ENCODE data around the gene SHLD2. TPM values are rescaled to one million over a fixed set of nuclear protein-coding genes. Genes with fewer than 3 reads are reported as not detected.
"Not testable (repeated sequence)": the region's sequence is repeated elsewhere in the genome, so short reads cannot be mapped to it uniquely, and the experiment has no call there.

SHLD2 gene
- total RNA-seq, 1 experiment from 2014 or later: 32.0 TPM

DNA sequence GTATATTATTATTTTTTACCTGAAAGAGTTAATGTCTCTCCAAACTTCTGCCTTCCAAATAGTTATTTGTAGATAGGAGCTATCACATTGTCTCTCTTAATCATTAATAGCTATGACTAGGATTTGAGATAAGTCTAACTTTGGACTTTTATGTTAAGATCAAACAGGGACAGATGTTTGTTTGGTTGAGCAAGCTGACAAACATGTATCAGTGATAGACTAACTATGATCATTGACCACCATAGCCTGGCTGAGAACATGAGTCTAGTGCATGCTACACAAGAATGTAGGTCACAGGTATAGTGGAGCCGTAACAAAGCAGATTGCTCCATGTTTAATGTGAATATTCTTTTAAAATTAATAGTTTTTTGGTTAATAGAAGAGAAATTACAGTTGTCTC lies 76.7 kb downstream of the SHLD2 start:
- DNase-seq (ENCODE audit: low read depth, low spot score); in situ Hi-C loops (cut with HindIII; ENCODE audit: low pct_unique_long_range_greater_than_20kb, low sequenced_read_pairs): not testable (repeated sequence)

DNA sequence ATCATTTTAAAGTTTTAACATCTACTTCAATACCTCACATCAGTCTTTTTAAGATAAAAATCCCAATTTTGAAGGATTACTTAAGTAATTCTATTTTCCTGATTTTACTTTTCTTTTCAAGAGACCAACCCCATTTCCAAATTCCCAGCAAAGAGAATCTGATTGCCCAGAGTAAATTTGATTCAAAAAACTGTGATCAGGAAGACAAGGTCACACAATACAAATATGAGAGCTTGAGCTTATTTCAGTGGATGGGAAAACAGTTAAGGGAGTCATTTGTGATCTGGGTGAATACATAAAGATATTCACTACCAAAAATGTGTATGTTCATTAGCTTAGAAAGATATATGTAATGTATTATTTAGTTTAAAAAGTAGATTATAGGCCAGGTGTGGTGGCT lies 77.2 kb downstream of the SHLD2 start:
- DNase-seq (ENCODE audit: low read depth, low spot score); in situ Hi-C loops (cut with HindIII; ENCODE audit: low pct_unique_long_range_greater_than_20kb, low sequenced_read_pairs): not testable (repeated sequence)

DNA sequence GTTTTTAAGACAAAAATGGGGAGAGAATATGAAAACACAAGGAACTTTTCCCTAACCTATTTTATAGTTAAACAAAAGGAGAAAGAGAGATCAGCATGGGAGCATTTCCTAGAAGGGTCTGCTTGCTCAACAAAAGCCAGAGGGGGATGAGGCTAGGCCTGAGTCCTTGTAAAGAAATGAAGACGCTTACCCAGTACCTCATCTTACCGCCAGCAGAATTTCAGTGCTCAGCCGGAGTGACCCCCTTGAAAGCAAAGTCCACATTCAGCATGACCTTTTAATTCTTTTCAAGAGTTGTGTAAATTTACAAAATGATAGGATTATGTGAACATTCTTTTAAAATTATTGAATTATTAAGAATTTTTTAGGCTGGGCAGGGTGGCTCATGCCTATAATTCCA lies 82.6 kb downstream of the SHLD2 start:
- DNase-seq (ENCODE audit: low read depth, low spot score); in situ Hi-C loops (cut with HindIII; ENCODE audit: low pct_unique_long_range_greater_than_20kb, low sequenced_read_pairs): not testable (repeated sequence)

DNA sequence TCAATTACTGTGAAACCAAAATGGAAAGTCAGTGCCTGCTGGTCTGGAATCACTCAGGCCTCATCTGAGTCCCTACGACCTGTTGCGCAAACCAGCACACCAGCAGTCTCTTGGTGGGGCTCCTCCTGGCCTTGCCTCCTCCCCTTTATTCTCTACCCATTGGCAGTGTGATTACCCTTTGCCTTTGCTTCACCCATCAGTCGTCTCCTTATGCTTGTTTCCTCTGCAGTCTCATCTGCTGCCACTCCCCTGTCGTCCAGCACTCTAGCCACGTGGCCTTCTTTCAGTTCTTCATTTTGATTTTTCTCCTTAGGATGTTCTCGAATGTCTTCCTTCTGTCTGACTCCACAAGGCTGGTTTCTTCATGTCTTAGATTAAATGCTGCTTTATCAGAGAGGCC lies 89.4 kb downstream of the SHLD2 start:
- in situ Hi-C loops (cut with HindIII; ENCODE audit: low pct_unique_long_range_greater_than_20kb, low sequenced_read_pairs); DNase-seq (ENCODE audit: low read depth, low spot score): not testable (repeated sequence)

DNA sequence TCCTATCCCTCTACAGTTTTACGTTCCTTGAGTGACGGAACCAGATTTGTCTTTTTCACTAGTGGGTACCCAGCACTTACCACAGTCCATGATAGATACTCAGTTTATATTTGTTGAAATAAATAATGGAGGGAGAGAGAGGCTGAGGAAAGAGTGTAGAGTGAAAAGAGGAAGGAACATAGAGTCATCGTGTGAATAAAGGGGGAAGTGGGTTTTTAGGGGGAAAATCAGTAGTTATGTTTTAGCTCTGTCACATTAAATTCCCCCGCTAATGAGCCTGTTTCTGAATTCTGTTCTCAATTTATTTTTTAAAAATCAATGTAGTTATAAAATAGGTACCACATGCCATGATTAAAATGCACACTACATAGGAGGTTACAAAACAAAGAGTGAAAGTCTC lies 91.0 kb downstream of the SHLD2 start:
- DNase-seq (ENCODE audit: low read depth, low spot score); in situ Hi-C loops (cut with HindIII; ENCODE audit: low pct_unique_long_range_greater_than_20kb, low sequenced_read_pairs): not testable (repeated sequence)

DNA sequence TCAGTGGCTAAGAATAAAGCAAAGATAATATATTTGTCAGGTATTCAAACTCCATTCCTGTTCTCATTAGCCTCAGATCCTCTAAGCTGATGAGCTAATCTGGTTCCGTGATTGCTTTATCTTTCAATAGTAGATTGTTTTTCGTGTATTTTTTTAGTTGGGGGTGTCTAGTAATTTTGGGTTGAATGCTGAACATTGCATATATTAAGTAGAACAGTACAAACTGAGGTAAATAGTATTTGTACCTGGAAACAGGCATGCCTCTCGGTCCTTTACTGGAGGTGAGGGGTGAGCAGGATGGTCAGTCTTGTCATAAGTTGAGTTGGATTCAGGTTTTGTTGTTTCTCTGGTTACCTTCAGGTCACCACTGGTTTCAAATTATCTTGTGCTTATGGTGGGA lies 92.6 kb downstream of the SHLD2 start:
- in situ Hi-C loops (cut with HindIII; ENCODE audit: low pct_unique_long_range_greater_than_20kb, low sequenced_read_pairs); DNase-seq (ENCODE audit: low read depth, low spot score): not testable (repeated sequence)

DNA sequence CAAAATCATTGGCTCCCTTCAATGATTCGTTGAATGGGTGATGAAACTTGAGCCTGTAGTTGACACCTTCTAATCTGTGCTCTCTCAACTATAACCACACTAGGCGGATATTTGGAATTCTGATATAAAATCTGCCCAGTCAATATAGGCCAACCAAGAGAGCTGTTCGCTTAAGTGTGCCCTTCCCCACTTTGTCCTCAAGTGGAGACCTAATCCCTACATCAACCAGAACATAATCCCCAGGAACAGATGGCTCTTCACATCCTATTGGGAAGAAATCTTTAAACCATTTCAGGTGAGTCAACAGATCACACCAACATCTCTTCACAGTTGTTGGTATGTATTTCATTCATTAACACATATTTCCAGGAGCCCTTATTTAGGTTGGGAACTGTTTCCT lies 96.8 kb downstream of the SHLD2 start:
- DNase-seq (ENCODE audit: low read depth, low spot score); in situ Hi-C loops (cut with HindIII; ENCODE audit: low pct_unique_long_range_greater_than_20kb, low sequenced_read_pairs): not testable (repeated sequence)

DNA sequence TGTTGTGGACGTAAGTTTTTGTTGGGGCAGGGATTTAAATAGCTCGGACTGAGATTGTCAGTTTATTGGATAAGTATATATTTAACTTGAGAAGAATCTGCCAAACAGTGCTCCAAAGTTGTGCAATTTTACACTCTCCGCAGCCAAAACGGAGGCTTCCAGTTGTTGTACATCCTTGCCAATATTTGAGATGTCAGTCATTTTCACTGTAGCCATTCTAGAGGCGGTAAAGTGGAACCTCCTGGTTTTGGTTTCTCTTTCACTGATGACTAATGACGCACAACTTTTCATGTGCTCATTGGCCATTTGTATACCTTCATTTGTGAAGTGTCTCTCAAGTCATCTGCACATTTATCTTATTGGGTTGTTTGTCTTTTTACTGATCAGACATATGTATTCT lies 105.9 kb downstream of the SHLD2 start:
- in situ Hi-C loops (cut with HindIII; ENCODE audit: low pct_unique_long_range_greater_than_20kb, low sequenced_read_pairs): not testable (repeated sequence)
- DNase-seq (ENCODE audit: low read depth, low spot score): peak; percentile 85

DNA sequence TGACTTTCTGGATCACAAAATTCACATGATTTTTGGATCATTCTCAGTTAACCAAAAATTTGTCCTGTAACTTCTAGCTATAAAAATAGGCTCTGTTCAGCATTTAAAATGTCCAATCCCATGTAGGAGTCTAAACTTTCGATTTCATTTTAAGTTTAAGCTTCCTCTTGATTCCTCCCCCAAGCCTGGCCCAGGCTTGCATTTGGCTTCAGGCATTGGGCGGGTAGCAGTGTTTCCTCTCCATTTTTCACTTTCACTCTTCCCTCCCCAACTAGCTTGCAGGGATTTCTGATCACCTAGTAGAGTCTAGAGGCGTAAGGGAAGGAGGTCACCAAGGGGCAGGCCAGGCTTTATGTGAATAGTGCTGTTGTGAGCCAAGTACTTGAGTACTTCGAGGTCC lies 109.8 kb downstream of the SHLD2 start:
- DNase-seq (ENCODE audit: low read depth, low spot score); in situ Hi-C loops (cut with HindIII; ENCODE audit: low pct_unique_long_range_greater_than_20kb, low sequenced_read_pairs): not testable (repeated sequence)

DNA sequence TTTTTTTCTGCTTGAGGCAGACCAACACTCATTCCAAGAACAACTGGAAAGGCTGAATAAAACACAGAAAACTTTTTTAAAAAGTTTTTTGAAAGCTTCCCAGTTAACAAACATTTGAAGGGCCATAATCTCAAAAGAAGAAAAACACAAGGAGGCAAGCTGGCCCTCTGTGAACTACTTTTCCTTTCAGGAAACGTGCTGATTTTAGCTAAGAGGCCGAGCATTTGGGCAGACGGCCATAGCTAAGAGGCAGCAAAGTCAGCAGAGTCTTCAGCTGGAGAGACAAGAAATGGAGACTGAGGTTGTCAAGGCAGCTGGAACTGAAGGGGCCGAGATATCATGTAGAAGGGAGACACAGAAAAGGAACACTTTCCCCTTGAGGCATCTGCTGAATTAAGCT lies 111.9 kb downstream of the SHLD2 start:
- DNase-seq (ENCODE audit: low read depth, low spot score); in situ Hi-C loops (cut with HindIII; ENCODE audit: low pct_unique_long_range_greater_than_20kb, low sequenced_read_pairs): not testable (repeated sequence)

DNA sequence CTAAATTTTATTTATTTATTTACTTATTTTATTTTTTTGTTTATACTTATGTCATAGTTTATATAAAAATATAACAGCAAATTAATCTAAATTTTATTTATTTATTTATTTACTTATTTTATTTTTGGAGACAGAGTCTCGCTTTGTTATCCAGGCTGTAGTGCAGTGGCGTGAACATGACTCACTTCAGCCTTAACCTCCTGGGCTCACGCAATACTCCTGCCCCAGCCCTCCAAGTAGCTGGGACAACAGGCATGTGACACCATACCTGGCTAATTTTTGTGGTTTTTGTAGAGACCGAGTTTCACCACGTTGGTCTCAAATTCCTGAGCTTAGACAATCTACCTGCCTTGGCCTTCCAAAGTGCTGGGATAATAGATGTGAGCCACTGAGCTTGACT lies 115.3 kb downstream of the SHLD2 start:
- in situ Hi-C loops (cut with HindIII; ENCODE audit: low pct_unique_long_range_greater_than_20kb, low sequenced_read_pairs); DNase-seq (ENCODE audit: low read depth, low spot score): not testable (repeated sequence)

DNA sequence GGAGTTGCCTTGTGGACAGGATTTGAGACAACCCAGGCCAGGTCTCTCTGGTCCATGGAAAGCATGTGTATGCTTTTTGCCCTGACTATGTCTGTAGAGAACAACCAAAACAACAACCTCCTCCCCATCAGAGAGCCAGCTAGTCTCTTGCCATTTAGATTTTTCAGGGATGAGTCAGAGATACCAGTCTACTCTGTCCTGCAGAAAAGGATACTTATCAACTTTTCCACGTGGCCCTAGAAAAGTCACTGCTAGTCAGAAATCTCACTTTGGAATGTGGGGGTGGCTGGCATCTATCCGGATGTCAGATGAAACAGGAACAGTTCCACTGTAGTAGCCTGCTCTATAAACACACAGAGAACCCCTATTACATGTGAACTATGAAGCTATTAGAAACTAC lies 116.8 kb downstream of the SHLD2 start:
- in situ Hi-C loops (cut with HindIII; ENCODE audit: low pct_unique_long_range_greater_than_20kb, low sequenced_read_pairs): not testable (repeated sequence)

DNA sequence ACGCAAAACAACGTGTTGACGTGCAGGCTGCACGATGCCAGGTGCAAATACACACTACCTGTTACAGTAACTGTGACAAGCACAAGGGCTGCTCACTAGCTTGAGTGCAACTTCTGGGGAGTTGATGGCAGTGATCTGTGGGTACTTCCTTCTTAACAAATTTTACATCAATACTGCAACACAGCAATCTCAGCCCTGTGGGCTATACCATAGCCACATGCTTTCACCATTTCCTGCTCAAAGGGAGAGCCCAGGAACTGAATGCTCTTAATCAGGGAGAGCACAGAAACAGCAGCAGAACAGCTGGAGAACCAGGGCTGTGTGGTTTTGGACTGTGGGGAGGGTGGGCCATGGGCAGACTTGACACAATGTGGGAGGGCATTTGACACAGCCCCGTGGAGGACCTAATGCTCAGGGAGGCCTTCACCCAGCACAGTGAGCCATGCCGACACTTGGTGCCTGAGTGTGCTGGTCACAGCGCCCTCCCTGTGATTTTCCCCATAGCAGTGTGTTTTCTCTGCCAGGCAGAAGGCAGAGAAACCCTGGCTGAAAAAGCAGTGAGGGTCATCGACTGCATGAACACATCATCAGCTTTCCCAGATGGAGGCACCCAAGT lies 118.3 kb downstream of the SHLD2 start:
- in situ Hi-C loops (cut with HindIII; ENCODE audit: low pct_unique_long_range_greater_than_20kb, low sequenced_read_pairs); DNase-seq (ENCODE audit: low read depth, low spot score): not testable (repeated sequence)

More for the DNA sequence above, 116.8 kb downstream of the SHLD2 start:
- DNase-seq (ENCODE audit: low read depth, low spot score): not testable (repeated sequence)

DNA sequence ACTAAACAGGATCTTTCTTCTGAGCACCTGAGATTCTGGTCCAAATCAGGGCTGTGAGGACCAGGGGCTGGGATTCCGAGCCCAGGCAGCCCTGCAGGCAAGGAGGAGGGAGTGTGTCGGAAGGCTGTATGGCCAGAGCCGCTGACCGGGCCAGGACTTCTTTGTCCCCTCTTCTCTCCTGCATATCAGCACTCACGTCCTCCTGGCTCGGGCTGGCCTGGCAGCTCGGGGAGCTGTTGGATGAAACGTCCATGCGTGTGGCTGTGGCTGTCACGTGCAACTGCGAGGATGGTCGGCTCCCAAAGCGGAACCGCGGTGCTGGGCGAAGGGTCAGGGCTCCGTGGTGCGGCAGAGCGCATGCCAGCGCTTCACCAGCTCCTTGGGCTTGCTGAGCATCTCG lies 118.8 kb downstream of the SHLD2 start:
- in situ Hi-C loops (cut with HindIII; ENCODE audit: low pct_unique_long_range_greater_than_20kb, low sequenced_read_pairs); DNase-seq (ENCODE audit: low read depth, low spot score): not testable (repeated sequence)

DNA sequence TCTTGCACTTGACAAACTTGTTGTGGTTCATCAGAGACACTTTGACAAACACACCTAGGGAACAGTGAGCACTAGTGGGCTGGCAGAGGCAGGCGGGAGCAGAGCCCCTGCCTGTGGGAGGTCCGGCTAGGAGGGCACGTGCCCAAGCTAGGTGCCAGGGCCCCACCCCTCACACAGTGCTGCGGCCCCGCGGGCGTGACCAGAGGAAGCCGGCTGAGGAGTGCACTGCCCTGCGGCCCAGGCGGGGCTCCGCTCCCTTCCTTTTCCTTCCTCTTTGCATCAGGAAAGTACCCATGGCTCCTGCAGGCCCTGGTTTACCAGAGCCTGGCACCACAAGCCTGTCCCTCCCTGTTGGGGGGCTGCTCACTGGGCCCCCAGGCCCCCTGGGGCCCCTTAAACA lies 121.1 kb downstream of the SHLD2 start:
- in situ Hi-C loops (cut with HindIII; ENCODE audit: low pct_unique_long_range_greater_than_20kb, low sequenced_read_pairs); DNase-seq (ENCODE audit: low read depth, low spot score): not testable (repeated sequence)

DNA sequence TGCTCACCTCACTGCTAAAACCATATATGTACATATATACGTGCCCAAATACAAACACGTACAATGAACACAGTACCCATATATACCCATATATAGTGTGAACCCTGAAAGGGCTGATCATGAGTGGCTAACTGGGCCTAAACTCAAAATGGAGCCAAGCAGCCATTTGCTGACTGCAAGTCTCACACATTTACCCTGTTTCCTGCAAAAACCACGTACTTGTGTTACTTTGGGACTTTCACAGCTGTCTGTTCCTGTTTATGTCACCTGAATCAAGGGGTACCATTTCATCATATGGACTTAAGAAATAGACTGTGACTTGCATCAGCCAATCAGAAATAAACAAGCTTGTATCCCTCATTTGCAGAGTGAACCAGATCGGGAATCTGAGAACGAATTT lies 124.4 kb downstream of the SHLD2 start:
- in situ Hi-C loops (cut with HindIII; ENCODE audit: low pct_unique_long_range_greater_than_20kb, low sequenced_read_pairs); DNase-seq (ENCODE audit: low read depth, low spot score): not testable (repeated sequence)

DNA sequence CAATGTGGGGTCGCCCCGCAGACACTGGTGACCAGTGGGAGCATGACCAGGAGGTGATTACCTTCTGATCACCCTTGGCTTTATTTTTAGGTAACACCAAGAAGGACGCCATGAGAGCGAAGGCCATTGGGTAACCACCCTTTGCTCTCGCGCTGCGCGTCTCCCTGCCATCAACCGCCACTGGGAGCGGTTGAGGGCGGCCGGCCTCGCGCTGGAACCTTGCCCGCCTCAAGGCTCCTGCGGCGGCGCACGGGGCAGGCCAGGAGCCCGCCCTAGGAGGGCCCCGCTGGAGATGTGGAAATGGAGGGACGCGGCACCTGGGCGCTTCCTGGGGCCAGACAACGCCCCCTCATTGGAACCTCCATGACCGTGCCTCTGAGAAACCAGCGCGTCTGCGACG lies 127.8 kb downstream of the SHLD2 start:
- in situ Hi-C loops (cut with HindIII; ENCODE audit: low pct_unique_long_range_greater_than_20kb, low sequenced_read_pairs); DNase-seq (ENCODE audit: low read depth, low spot score): not testable (repeated sequence)

DNA sequence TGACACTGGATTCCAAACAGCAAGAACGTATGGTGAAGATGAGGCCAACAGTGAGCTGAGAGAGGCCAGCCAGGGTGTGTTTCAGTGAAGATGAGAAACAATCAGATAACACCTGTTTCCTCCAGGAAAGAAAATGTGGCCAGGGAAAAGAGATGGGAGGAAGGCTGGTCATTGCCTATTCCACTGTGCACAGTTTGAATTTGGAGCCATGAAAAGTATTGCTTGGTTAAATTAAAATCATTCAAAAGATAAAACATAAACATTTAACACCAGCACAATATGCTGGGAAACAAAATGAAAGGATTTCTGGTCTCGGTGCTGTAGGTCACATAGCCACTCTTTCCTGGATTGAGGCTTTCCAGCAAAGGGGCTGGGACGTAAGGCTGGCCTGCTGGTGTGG lies 130.1 kb downstream of the SHLD2 start, which contains the start of gene NUTM2A:
NUTM2A (plus strand) TSS at position 301 of the 400 bp plus-strand sequence. CDS start 383 bp downstream, outside the sequence.
- in situ Hi-C loops (cut with HindIII; ENCODE audit: low pct_unique_long_range_greater_than_20kb, low sequenced_read_pairs): not testable (repeated sequence)

DNA sequence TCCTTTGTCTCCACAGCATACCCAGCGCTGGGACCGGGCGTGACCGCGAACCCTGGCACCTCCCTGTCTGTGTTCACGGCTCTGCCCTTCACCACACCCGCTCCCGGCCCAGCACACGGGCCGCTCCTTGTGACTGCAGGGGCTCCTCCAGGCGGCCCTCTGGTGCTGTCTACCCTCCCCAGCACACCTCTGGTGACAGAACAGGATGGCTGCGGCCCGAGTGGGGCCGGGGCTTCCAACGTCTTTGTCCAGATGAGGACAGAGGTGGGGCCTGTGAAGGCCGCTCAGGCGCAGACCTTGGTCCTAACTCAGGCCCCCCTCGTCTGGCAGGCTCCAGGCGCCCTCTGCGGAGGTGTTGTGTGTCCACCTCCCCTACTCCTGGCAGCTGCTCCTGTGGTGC lies 133.2 kb downstream of the SHLD2 start:
- DNase-seq (ENCODE audit: low read depth, low spot score); in situ Hi-C loops (cut with HindIII; ENCODE audit: low pct_unique_long_range_greater_than_20kb, low sequenced_read_pairs): not testable (repeated sequence)

More for the DNA sequence above, 130.1 kb downstream of the SHLD2 start, which contains the start of gene NUTM2A:
- not testable (repeated sequence) for DNase-seq (ENCODE audit: low read depth, low spot score)

Data from SK-MEL-5 (cell line).